ENCODE results near the gene CDYL.

DNA sequence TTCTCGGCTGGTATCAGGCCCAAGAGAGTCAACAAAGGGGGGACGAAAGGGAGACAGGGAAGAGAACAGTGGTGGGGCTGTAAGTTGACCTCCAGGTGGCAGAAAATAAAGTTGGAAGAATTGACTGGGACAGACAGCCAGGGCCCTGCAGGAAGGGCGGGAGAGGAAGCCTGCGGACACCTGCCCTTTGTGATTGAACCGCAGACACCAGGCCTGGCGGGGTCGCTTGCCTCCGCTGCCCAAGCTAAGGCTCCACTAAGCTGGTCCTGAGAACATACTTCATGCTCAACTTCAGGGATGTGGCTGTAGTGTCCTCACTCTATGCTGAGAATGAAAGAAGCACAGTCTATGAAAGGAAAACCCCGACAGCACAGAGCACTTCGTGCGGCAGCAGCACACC is 173.9 kb downstream of the CDYL start:
- no peak for TF ChIP-seq POLR2A (IDR thresholded peaks at IDR 0.05)
- TF ChIP-seq, protein P1, sequence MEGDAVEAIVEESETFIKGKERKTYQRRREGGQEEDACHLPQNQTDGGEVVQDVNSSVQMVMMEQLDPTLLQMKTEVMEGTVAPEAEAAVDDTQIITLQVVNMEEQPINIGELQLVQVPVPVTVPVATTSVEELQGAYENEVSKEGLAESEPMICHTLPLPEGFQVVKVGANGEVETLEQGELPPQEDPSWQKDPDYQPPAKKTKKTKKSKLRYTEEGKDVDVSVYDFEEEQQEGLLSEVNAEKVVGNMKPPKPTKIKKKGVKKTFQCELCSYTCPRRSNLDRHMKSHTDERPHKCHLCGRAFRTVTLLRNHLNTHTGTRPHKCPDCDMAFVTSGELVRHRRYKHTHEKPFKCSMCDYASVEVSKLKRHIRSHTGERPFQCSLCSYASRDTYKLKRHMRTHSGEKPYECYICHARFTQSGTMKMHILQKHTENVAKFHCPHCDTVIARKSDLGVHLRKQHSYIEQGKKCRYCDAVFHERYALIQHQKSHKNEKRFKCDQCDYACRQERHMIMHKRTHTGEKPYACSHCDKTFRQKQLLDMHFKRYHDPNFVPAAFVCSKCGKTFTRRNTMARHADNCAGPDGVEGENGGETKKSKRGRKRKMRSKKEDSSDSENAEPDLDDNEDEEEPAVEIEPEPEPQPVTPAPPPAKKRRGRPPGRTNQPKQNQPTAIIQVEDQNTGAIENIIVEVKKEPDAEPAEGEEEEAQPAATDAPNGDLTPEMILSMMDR (IDR thresholded peaks at IDR 0.05) = no peak
- no peak for TF ChIP-seq EP300 (IDR thresholded peaks at IDR 0.05)

All from ovary (tissue), 3 donors.